Suprapubic skin (tissue), 4 donors: Measurements from ENCODE around the gene CDK5R1. TPM values are rescaled to one million over a fixed set of nuclear protein-coding genes. Genes with fewer than 3 reads are reported as not detected.

Source experiments
- DNase-seq, 2 donors: peaks; one replicate each; pipeline ENCODE4 v3.0.0-alpha.2; 2019; ENCODE audit warnings: low spot score in 2 of 2
- H3K27ac ChIP-seq: fragments of 200-600 bp; sonication (generic); one replicate; pipeline ENCODE4 v1.5.1; 2019
- H3K27me3 ChIP-seq: fragments of 200-600 bp; sonication (generic); one replicate; pipeline ENCODE4 v1.5.1; 2019
- H3K36me3 ChIP-seq: fragments of 200-600 bp; sonication (generic); one replicate; pipeline ENCODE4 v1.5.1; 2019
- H3K4me1 ChIP-seq: fragments of 200-600 bp; sonication (generic); one replicate; pipeline ENCODE4 v1.5.1; 2019
- H3K4me3 ChIP-seq: fragments of 200-600 bp; sonication (generic); one replicate; pipeline ENCODE4 v1.5.1; 2019; ENCODE audit warnings: mild to moderate bottlenecking
- H3K9me3 ChIP-seq: fragments of 200-600 bp; sonication (generic); one replicate; pipeline ENCODE4 v1.5.1; 2019
- EP300 ChIP-seq: sonication (generic); formaldehyde crosslinking; IDR thresholded peaks from one replicate; pipeline ENCODE4 v1.6.1; 2017; ENCODE audit warnings: antibody characterized with exemption
- POLR2A ChIP-seq, 2 donors: fragments of 450-650 bp; IDR thresholded peaks; one replicate each; pipeline ENCODE4 v1.6.1; 2017; ENCODE audit warnings: antibody characterized with exemption in 2 of 2, mild to moderate bottlenecking in 2 of 2, moderate library complexity in 2 of 2
- POLR2AphosphoS5 ChIP-seq, 3 donors: sonication (generic); formaldehyde crosslinking; IDR thresholded peaks; one replicate each; pipeline ENCODE4 v1.6.1; 2017; ENCODE audit warnings: antibody characterized with exemption in 3 of 3
- WGBS: methylation state at CpG from one replicate; pipeline ENCODE4 v1.1.5; 2018; 5-methylcytosine and 5-hydroxymethylcytosine counted together
- total RNA-seq, 4 donors: library from RNA; depleted of rRNA; stranded (reverse); fragments of >200 nt; gene quantifications; one replicate each; pipeline ENCODE4 v1.1.0, GENCODE V29; 2016
- TF ChIP-seq, protein P1 (sequence below), 2 donors: fragments of 200-600 bp in 1 of 2; fragments of 450-650 bp in 1 of 2; sonication (generic) in 1 of 2; IDR thresholded peaks; one replicate each; pipeline ENCODE4 v1.5.1; 2016 to 2019; ENCODE audit warnings: antibody characterized with exemption in 2 of 2, mild to moderate bottlenecking in 1 of 2, moderate library complexity in 1 of 2

CDK5R1 gene
- total RNA-seq = 1 to 10 TPM; 3.5 to 6.9 (median 5.5) TPM

GRCh38 chr17:32486701-32487472 lies at the start of gene CDK5R1:
Gene CDK5R1 (plus strand): TSS chr17:32486993. CDS start chr17:32487621, 628 bp downstream.
- H3K9me3 ChIP-seq = no peaks in the 10 kb centered on the region
- peaks cover 38% of the 10 kb centered on the region for H3K4me1 ChIP-seq
- H3K4me3 ChIP-seq = peak within 1 kb of the TSS; percentile 70
- no peaks in the 10 kb centered on the region for H3K36me3 ChIP-seq
- H3K27me3 ChIP-seq = no peaks in the 10 kb centered on the region
- no CpG with 5 or more reads among the region's 135 CpGs for WGBS
- no peak for DNase-seq
- peak within 1 kb of the TSS; percentile 76 for H3K27ac ChIP-seq
- TF ChIP-seq EP300 = no peak
- no peak for TF ChIP-seq POLR2AphosphoS5 (IDR thresholded peaks at IDR 0.05)
- TF ChIP-seq, protein P1, sequence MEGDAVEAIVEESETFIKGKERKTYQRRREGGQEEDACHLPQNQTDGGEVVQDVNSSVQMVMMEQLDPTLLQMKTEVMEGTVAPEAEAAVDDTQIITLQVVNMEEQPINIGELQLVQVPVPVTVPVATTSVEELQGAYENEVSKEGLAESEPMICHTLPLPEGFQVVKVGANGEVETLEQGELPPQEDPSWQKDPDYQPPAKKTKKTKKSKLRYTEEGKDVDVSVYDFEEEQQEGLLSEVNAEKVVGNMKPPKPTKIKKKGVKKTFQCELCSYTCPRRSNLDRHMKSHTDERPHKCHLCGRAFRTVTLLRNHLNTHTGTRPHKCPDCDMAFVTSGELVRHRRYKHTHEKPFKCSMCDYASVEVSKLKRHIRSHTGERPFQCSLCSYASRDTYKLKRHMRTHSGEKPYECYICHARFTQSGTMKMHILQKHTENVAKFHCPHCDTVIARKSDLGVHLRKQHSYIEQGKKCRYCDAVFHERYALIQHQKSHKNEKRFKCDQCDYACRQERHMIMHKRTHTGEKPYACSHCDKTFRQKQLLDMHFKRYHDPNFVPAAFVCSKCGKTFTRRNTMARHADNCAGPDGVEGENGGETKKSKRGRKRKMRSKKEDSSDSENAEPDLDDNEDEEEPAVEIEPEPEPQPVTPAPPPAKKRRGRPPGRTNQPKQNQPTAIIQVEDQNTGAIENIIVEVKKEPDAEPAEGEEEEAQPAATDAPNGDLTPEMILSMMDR (IDR thresholded peaks at IDR 0.05) = no peak
- no peak for TF ChIP-seq POLR2A (IDR thresholded peaks at IDR 0.05)

DNA sequence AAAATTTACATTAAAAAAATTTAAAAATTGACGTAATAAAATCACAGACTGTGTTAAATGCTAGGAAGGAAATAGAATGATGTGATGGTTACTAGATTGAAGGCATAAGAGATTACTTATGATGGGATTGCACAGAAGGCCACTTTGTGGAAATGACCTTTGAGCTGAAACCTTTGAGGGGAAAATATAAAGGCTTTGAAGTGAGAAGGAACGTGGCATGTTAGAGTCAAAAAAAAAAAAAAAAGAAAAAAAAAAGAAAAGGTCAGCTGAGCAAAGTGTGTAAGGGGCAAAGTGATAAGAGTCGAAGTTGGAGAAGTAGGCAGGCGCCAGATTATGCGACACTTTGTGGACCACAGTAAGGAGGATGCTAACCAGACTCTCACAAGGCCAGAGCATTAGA lies 46.1 kb upstream of the CDK5R1 start:
- Histone ChIP-seq H3K36me3 (no peaks in the 10 kb centered on the region), H3K9me3 (no peaks in the 10 kb centered on the region), H3K4me1 (peaks cover 14% of the 10 kb centered on the region), H3K27ac (no peak overlapping the region), H3K27me3 (no peaks in the 10 kb centered on the region), H3K4me3 (no peak overlapping the region)
- DNase-seq = no peak
- no peak for TF ChIP-seq EP300
- TF ChIP-seq, protein P1 (IDR thresholded peaks at IDR 0.05) = no peak
- TF ChIP-seq POLR2A (IDR thresholded peaks at IDR 0.05) = no peak
- no peak for TF ChIP-seq POLR2AphosphoS5 (IDR thresholded peaks at IDR 0.05)
- WGBS = 81% methylated on average over 5 of the region's 5 CpGs

DNA sequence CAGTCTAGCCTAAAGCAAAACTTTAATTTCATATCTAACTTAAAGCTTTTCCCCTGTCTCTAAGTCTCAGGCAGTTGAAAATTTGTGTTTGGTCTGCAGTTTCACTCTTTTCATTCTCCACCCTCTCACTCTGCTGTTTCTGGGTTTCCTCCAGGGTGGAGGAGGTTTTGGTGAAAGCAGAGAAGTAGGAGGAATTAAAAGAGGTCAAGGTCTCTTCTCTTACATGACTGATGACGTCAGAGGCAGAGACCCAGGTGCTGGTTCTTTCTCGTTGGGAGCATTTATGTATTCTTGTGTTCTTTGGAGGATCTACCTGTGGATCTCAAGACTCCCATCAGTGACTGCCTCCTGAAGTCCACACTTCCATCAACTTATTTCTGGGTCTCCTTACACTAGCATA lies 44.9 kb upstream of the CDK5R1 start:
- DNase-seq = no peak
- Histone ChIP-seq H3K27ac (no peak overlapping the region), H3K4me1 (peaks cover 26% of the 10 kb centered on the region), H3K9me3 (no peaks in the 10 kb centered on the region), H3K27me3 (no peaks in the 10 kb centered on the region), H3K4me3 (no peak overlapping the region), H3K36me3 (no peaks in the 10 kb centered on the region)
- 66% methylated on average over 2 of the region's 2 CpGs for WGBS
- TF ChIP-seq EP300 (no peak), POLR2AphosphoS5 (IDR thresholded peaks at IDR 0.05) (no peak), POLR2A (IDR thresholded peaks at IDR 0.05) (no peak)
- TF ChIP-seq, protein P1 (IDR thresholded peaks at IDR 0.05) = no peak

DNA sequence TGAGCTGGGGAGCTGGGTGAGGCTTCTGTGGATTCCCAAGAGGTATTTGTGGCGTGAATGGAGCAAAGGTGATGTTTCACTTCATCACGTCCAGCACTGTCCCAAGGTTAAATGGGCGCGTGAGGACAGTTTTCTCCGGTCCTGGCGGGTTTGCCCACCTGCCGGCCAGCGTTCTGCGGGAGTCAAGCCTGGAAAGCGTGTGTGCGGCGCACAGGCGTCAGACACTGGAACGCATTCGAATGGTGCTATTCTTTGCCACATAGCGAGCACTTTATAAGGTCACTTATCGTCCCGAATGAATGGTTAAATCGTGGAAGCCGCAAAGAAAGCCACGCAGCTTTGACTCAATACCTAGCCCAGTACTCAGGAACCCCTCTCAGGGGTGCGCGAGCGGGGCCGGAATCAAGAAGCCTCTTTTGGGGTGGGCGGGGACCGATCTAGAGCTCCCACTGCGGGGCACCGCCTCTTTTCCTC lies 42.9 kb upstream of the CDK5R1 start:
- H3K4me3 ChIP-seq = peak overlapping the region; percentile 94
- H3K27me3 ChIP-seq = no peaks in the 10 kb centered on the region
- no peak for DNase-seq
- peaks cover 32% of the 10 kb centered on the region for H3K4me1 ChIP-seq
- H3K36me3 ChIP-seq = peaks cover 12% of the 10 kb centered on the region
- no peak for TF ChIP-seq POLR2A (IDR thresholded peaks at IDR 0.05)
- TF ChIP-seq, protein P1 (IDR thresholded peaks at IDR 0.05) = peak in 1 of 2 donors; percentile 55
- 11% methylated on average over 21 of the region's 29 CpGs for WGBS
- no peaks in the 10 kb centered on the region for H3K9me3 ChIP-seq
- peak overlapping the region; percentile 84 for H3K27ac ChIP-seq

- Histone ChIP-seq H3K36me3 (peaks cover 18% of the 10 kb centered on the region), H3K4me3 (peak within 1 kb of the TSS; percentile 94), H3K4me1 (peaks cover 32% of the 10 kb centered on the region), H3K27me3 (no peaks in the 10 kb centered on the region), H3K27ac (peak within 1 kb of the TSS; percentile 84), H3K9me3 (no peaks in the 10 kb centered on the region)
- DNase-seq = peak; percentile 97 to 98
- WGBS = 1% methylated on average over 20 of the region's 74 CpGs
- TF ChIP-seq POLR2A (IDR thresholded peaks at IDR 0.05) (peak in 1 of 2 donors; percentile 64), EP300 (no peak), POLR2AphosphoS5 (IDR thresholded peaks at IDR 0.05) (peak in 2 of 3 donors; percentile 16 to 42)
- TF ChIP-seq, protein P1 (IDR thresholded peaks at IDR 0.05) = peak in 1 of 2 donors; percentile 95
Observed at GRCh38 chr17:32444301-32445073, 42.3 kb upstream of the CDK5R1 start, which contains the start of gene PSMD11. Gene PSMD11 (plus strand): TSS chr17:32444510. CDS start chr17:32444524, 14 bp downstream.
